ENCODE measurements around the gene CD79A.

The CD79A gene

GRCh38 chr19:41918653-41919244 is 41.7 kb downstream of the CD79A start:
- DNase-seq (ENCODE audit: low read depth, low spot score) = no peak

- DNase-seq (ENCODE audit: low read depth, low spot score) = no peak
These were observed 43.1 kb downstream of the CD79A start for GRCh38 chr19:41919948-41920712.

GRCh38 chr19:41920882-41921576 is 44.0 kb downstream of the CD79A start:
- no peak for DNase-seq (ENCODE audit: low read depth, low spot score)

GRCh38 chr19:41921577-41922576 is 44.8 kb downstream of the CD79A start:
- no peak for DNase-seq (ENCODE audit: low read depth, low spot score)

DNA sequence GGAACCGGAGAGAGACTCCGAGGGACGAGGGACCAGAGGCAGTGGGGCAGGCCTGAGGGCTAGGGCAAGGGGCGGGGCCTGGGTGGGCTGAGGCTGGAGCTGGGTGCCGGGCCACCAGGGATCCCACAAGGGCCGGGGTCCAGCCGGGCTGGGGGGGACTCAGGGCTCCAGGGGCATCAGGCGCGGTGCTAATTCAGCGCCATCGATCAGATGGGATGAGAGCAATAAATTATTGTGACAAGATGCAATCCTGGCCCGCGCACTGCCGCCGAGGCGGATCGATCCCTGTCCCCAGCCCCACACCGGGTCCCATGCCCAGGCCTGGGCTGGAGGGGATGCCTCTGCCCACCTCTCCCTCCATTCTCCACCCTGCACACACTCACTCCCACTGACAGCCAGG is 45.5 kb downstream of the CD79A start:
- DNase-seq (ENCODE audit: low read depth, low spot score) = no peak

- no peak for DNase-seq (ENCODE audit: low read depth, low spot score)
These were observed 46.1 kb downstream of the CD79A start for GRCh38 chr19:41923045-41923788.

DNA sequence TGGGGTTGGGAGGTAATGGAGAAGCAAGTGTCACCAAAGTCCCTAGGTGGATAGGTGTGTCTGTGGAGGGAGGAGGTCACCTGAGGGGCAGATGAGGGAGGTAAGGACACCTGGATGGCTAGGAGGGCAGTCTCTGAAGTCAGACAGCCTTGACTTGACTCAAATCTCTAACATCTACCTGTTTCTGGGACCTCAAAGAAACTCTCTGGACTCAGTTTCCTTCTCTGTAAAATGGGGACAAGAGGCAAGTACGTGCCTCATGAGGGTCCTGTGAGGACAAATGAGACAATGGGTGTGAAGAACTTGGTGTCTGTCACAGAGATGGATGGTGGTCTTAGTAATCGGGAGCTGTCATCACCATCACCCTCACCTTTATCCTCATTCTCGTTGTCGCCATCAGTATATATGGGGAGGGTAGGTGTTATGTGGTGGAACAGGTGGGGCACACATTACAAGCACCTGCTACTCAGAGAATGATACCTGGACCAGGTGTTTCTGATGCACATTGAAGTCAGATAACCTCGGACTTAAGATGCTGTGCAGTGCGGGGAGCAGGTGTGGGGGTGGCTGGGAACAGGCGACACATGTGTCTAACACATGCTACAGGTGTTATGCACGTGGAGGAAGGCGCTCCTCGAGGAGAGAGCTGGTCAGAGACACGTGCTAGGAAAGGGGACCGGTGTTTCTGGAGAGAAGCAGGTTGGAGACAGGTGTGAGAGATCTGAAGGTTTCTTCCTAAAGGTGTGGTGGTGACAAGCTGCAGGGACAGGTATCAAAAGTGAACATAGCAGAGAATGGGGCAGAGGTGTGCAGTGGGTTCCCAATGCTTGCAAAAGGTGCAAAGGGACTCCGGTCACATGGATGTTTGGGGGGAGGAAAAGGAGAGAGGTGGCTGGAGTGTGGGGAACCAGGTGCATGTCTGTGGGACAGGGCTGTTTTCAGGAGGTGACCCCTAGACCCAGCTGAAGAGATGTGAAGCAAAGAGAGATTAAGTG is 47.4 kb downstream of the CD79A start:
- DNase-seq (ENCODE audit: low read depth, low spot score) = no peak

- DNase-seq (ENCODE audit: low read depth, low spot score) = no peak
These were observed 48.3 kb downstream of the CD79A start for GRCh38 chr19:41925208-41926003.

- no peak for DNase-seq (ENCODE audit: low read depth, low spot score)
These were observed 49.1 kb downstream of the CD79A start for GRCh38 chr19:41926028-41926762.

- no peak for DNase-seq (ENCODE audit: low read depth, low spot score)
These were observed 49.9 kb downstream of the CD79A start for GRCh38 chr19:41926763-41927496.

- no peak for DNase-seq (ENCODE audit: low read depth, low spot score)
These were observed 50.6 kb downstream of the CD79A start for GRCh38 chr19:41927497-41928192.

DNA sequence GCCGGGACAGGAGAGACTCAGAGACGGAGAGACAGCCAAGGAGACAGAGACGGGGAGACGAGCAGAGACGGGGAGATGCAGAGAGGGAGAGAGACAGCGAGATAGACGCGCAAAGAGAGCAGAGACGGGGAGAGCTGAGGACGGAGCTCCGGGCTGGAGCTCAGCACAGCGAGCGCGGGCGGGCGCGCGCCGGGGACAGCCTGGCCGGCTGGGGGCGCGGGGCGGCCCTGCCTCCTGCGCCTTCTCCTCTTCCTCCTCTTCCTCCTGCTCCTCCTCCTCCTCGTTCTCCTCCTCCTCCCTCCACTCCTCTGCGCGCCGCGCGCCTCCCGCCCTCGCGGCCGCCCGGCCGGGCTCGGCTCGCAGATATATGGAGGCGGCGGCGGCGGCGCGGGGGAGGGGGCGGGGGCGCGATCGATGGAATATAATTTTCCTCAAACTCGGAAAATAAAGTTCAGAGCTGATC is 51.2 kb downstream of the CD79A start, which contains the start of gene ERFL:
ERFL (minus strand) TSS at position 229 of the 463 bp plus-strand sequence. CDS start 15,530 bp downstream, outside the sequence.
- no peak for DNase-seq (ENCODE audit: low read depth, low spot score)

- no peak for DNase-seq (ENCODE audit: low read depth, low spot score)
These were observed 51.9 kb downstream of the CD79A start for GRCh38 chr19:41928754-41929535.

DNA sequence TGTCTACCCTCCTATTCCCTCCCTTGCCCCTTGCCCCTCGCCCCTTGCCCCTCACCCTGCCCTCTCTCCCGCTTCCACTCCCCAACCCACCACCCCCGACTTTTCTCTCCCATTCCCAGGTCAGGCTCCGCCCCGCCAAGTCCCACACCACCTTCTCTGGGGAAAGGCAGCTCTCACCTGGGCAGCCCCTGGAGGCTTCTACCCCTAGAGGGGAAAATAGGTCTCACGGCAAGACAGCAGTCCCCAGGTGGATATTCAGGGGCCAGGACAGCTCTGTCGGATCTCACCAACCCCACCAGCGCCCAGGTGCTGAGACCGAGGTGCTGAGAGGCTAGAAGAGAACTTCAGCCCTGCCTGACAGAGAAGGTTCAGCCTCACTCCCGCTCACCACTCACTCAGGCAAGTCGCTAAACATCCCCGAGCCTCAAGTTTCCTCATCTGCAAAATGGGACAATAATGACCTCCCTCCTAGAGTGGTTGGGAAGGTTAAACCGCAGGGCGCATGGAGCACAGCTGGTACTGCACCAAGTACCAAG is 52.5 kb downstream of the CD79A start:
- DNase-seq (ENCODE audit: low read depth, low spot score) = no peak

DNA sequence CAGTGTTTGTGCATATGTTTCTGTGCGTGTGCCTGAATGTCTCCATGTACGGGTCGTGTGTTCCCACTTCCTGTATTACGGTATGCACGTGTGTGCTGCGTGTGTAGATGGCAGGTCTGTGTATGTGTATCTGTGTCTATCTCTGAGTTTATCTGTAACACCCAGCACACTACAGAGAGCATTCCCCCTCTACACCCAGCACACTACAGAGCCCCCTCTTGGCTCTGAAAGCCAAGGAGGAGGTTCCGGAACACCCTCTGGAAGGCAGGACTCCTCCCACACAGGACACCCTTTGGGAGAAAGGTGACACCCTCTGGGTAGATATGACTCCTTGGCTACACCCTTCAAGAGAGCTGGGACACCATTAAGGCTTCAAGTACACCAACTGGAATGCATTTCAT is 53.2 kb downstream of the CD79A start:
- no peak for DNase-seq (ENCODE audit: low read depth, low spot score)

Data from iPS DF 19.7 (cell line).